ENCODE results near the gene GPNMB.
A peak's percentile ranks its signal among the peaks of the same experiment; 100 is the strongest.
"Not testable (repeated sequence)": the region's sequence is repeated elsewhere in the genome, so short reads cannot be mapped to it uniquely, and the experiment has no call there.

GPNMB gene

DNA sequence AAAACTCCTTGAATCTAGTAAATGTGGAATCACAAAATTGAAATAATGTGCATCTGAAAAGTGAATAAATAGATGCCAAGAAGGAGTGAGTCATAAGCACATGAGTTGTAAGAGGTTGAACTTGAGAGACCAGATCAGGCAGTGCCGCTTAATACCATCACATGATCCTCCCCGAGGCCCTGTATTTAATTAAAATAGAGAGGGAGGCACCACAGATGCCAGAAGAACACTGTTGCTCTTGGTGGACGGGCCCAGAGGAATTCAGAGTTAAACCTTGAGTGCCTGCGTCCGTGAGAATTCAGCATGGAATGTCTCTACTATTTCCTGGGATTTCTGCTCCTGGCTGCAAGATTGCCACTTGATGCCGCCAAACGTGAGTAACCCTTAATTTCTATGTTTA is at the start of gene GPNMB:
TSS of gene GPNMB (plus strand) at position 221 of the 400 bp plus-strand sequence. CDS start at position 304, 83 bp downstream.
- DNase-seq (ENCODE audit: low spot score), result no peak

DNA sequence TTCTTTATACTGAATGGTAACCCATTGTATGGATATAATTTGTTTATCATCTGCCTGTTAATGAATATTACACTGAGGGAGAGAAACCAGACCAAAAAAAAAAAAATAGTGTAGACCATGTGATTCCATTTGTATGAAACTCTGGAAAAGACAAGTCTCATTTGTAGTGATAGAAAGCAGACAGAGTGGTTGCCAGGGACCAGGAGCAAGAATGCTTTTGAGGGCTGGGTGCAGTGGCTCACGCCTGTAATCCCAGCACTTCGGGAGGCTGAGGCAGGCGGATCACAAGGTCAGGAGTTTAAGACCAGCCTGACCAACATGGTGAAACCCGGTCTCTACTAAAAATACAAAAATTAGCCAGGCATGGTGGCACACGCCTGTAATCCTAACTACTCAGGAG is 48.8 kb upstream of the GPNMB start:
- not testable (repeated sequence) for DNase-seq (ENCODE audit: low spot score)

DNA sequence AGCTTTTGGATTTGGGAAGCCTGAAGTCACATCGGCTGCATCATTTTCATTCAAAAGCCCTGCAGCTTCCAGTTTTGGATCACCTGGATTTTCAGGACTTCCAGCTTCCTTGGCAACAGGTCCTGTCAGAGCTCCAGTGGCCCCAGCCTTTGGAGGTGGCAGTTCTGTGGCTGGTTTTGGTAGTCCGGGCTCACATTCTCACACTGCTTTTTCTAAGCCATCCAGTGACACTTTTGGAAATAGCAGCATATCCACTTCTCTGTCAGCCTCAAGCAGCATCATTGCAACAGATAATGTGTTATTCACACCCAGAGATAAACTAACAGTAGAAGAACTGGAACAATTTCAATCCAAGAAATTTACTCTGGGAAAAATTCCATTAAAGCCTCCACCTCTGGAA is 46.2 kb upstream of the GPNMB start:
- DNase-seq (ENCODE audit: low spot score), result no peak

DNA sequence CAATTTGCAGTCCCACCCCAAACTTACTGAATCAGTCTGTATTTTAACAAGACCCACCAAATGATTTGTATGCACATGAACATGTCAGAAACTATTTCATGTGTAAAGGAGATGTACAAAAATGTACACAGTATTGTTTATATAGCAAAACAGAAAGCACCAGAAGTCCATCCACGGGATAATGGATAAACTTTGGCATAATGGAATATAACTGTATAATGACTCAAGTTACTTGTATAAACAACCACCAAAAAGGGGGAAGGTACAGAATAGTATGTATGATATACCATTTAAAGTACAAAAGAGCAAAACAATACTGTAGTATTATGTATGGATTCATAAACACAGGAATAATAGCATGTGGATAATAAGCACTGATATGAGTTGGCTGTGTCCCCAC is 42.3 kb upstream of the GPNMB start:
- no peak for DNase-seq (ENCODE audit: low spot score)

DNA sequence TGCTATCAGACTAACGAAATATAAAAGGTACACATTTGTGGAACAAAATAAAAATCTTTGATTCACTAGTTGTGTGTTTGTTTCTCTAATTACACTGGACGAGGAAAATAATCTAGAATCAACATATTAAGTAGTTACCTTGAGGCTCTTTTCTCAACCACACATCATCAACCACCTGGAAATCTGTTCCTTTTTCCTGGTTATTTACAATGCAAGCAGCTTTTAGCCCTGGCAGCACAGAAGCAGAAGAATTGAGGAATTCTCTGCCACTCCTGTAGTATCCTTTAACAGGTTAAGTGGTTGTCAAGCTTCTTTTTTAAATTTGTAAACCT is 41.0 kb upstream of the GPNMB start:
- DNase-seq (ENCODE audit: low spot score), result no peak

DNA sequence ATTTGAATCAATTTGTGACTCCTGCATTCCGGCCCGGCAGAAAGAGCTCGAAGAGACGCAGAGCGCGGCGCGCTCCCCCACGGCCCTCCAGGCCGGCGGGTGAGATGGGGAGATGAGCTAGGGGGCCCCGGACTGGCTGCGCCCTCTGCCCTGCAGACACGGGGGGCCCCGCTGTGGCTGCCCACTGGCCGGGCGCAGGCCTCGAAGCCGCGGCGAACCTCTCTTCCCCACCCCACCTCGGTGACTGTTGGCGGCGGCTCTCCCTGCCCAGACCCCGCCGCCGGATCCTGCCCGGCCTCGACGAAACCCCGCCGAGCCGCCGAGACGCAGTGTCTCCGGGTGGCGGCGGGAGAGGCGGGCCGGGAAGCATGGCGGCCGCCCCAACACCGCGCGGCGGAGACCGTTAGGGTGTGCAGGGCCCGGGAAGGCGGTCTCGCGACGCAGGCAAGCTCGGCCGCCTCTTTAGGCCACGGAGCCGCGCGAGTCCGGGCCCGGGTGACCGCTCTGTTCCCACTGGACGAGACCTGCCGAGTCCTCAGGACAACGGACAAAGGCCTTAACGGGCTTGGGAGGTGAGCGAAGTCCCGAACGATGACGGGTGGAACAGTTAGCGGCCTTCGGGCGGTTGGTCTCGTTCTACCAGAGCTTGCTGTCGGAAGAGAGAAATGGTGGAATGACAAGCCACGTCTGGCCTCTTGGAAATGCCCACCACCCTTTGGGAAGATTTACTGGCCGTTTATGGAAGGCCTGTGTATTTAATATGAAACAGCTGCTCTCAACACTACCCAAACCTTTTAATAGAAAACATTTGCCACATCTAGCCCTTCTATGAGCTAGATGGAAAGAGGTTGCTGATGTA is 40.4 kb upstream of the GPNMB start:
- no peak for DNase-seq (ENCODE audit: low spot score)

DNA sequence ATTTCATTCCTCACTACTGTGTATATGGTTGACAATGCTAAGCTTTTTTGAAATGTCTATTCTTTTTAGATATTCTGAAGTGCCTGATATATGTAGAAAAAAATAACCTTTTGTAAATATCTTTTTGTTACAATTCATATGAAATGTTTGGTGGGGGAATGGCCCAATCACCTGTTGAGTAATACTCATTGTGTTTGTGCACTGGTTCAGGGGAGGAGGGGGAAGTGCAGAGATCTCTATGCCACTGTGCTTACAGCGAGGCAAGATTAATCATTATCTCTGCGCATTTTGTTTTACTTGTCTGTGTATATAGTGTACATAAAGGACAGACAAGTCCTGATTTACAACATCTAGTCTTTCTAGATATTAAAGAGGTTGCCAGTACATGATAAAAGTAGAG is 39.6 kb upstream of the GPNMB start:
- DNase-seq (ENCODE audit: low spot score), result no peak

DNA sequence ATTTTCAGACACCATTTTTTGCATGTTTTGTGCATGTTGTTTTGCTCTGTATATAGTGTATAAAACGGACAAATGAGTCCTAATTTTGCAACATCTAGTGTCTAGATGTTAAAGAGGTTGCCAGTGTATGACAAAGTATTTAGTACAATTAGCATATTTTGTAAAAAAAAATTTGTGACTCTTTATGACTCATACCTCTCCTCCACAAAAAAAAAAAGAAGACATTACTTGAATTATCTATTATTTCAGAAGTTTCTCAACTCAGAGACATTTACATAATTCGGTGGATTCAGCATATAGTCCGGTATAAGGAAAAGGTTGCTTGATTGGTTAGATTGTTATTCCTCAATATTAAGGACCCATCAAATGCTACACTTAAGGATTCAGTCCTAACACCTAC is 38.7 kb upstream of the GPNMB start:
- DNase-seq (ENCODE audit: low spot score), result no peak

DNA sequence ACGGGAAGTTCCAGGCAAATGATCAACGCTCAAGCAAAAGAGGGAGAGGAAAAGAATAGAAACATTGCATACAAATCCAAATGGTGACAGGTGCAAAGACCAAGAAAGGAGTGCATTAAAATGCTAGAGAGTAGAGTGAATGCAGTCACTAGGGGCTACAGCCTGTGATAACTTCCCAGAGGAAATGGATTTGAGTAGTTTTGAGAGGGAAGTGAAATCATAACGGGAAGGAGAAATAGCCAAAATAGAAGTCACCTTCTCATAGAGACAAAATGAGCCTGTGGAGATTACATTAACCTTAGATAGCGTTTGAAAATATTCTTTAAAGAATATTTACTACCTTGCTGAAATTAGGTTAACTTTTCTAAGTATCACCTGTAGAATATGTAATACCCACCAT is 38.3 kb upstream of the GPNMB start:
- DNase-seq (ENCODE audit: low spot score), result no peak

DNA sequence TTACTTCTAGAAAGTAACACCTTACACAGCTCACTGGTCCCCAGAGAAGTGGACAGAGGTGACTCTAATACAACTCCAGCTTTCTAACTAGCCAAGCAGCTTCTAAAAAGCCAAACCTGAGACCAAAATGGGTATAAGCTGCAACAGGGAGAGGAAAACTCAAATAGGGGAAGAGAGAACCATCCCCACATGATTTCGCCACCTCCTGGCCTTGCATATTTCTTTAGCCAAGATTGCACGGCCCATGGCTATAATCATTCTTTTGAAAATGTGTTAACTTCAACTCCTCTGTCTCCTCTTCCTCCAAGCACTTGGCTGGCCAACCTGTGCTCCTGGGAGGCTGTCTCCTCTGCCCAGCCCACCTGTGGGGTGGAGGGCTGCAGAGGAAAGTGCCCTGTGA is 36.1 kb upstream of the GPNMB start:
- DNase-seq (ENCODE audit: low spot score), result no peak

DNA sequence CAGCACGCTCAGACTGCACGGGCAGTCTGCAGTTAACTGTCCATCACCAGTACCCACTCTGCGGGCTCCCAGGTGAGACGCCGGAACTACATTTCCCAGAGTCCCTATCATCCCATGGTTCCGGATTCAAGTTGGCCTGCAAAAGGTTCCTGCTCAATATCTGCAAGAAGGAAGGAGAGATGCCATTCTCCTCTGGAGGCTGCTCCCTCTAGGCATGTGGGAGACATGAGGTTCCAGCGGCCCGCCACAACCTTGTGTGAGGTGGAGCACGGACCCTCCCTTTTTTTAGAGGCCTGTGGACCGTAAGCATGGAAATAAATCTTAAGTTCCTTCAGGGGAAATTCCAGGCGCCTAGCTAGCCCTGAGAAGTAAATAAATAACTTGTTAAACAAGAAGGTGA is 35.0 kb upstream of the GPNMB start:
- DNase-seq (ENCODE audit: low spot score), result no peak

DNA sequence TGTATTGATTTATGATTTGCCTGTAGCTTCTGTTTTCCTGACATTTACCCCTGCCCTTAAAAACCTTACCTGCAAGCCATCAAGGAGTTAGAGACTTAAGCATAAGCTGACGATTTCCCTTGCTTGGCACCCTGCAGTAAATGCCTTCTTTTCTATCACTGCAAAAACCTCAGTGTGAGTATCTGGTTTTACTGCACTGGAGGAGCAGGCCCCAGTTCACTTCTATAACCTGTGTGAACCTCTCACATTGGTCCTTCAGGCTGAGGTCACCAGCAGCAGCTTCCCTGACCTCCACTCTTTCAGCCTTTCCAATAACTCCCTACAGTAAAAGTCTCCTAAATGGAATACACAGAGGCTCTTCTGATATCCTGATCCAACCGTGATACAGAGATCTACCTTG is 34.2 kb upstream of the GPNMB start:
- DNase-seq (ENCODE audit: low spot score), result no peak

DNA sequence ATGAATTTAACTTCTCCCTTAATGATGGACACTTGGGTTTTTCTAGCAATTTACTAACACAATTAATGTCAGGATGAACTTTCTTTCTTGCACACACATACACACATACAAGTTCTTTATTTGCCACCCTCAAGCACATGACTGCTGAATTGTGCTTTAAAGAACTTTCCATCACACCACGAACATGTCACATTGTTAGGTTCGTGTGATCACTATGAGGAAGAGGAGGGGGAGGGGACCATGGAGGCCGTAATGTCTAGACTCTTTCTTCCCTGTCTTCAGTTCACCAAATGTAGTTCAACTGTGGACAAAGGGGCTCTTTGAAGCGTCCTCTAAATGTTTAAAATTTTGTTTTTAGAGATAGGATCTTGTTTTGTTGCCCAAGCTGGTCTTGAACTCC is 33.7 kb upstream of the GPNMB start:
- DNase-seq (ENCODE audit: low spot score), result no peak

DNA sequence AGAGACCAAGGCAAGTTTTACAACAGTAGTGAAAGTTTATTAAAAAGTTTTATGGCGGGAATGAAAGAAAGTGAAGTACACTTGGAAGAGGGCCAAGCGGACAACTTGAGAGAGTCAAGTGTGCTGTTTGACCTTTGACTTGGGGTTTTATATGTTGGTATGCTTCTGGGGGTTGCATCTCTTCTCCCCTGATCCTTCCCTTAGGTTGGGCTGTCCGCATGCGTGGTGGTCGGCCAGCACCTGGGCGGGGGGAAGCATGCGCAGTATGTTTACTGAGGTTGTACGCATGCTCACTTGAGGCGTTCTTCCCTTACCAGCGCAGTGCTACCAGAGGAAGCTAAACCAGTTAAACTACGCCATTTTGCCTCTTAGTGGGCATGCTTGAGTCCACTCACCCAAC is 32.8 kb upstream of the GPNMB start:
- no peak for DNase-seq (ENCODE audit: low spot score)

DNA sequence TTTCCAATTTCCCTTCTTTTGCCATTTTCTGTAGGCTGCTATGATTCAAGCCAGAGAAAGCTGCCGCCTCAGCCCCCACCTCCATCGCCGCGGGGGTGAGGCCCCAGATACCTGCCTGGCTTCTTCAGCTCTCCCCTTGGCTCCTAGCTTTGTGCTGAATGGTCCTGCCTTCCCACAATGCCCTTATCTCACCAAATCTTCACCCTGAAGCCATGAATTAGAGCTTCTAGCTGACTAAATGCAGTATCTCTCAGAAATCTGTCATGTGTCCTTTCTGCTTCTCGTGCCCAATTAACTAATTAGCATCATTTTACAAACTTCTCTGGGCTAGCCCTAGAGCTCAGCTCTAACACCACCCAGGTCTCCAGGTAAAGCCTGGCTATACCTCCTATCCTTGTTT is 32.2 kb upstream of the GPNMB start:
- DNase-seq (ENCODE audit: low spot score), result no peak

DNA sequence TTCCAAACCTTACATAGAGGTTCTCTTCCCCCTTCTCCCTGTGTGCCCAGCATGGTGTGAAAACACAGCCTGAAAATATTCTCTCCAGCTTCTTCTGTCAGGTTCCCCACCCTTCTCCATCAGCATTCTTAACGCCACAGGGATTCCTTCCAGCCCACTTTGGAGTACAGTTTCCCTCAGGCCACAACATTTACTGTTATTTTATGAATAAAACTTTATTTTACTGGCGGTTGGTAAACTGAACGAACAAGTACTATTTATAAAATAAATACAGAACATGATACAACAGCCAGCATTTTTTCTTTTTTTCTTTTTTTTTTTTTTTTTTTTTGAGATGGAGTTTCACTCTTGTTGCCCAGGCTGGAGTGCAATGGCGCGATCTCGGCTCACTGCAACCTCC is 31.6 kb upstream of the GPNMB start:
- DNase-seq (ENCODE audit: low spot score), result no peak

DNA sequence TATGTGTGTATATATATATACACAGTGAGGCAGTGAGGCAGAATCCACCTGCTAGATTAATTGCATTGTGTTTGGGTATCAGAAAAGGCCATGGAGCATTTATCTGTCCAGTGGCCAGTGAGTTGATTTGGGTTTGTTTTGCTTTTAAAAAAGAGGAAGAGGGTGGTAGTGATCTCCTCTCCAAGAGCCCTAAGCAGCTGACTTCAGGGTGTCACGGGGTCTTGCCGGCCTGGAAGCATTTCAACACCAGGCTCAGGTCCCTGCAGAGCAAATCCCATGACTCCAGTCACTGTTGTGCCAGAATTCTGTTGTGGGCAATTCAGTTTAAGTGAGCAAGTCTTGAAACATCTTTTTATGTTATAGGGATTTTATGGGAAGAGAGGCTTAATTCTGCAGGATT is 30.6 kb upstream of the GPNMB start:
- DNase-seq (ENCODE audit: low spot score), result peak; percentile 57

DNA sequence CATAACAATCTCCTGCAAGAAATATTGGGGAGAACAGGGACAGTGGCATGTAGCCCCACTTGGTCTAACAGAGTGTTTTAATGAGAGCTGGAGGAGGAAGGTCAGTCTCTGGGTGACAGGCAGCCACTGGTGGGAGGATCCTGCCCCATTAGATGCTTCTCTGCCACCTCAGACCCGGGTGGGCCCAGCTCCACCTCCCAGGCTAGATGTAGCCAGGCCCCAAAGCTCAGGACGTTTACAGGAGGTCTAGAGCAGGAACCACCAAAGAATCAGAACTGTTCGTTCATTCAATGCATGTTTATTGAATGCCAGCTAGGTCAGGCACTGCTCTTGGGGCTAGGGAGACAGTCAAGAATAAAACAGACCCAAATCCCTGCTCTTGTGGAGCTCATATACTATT is 28.4 kb upstream of the GPNMB start:
- DNase-seq (ENCODE audit: low spot score), result no peak

DNA sequence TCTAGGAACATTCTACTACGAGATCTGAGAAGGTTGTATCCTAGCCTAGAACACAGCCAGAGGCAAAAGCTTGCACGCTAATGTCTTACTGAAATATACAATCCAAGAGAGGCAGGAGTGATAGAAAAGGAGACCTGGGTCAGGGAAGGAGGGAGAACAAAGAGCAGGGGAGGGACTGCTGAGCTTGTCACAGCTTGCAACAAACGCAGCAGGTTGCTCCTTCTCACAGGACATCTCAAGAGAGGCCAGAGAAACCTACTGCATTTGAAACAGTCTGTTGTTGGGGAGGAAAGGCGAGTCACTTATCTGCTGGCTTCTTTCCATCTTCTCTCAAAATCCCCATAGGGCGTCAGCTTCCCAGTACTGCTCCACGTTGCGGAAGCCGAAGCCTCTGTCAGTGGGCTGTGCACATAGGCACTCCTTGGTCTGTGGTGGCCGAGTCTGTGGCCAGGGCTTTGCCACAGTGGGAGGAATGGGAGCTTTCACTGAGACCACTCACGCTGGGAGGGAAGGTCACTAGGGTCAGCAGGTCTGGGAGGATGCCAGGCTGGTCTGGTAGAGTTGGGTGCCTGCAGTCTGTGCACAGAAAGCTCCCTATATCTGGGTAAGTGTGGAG is 25.8 kb upstream of the GPNMB start:
- DNase-seq (ENCODE audit: low spot score), result no peak

DNA sequence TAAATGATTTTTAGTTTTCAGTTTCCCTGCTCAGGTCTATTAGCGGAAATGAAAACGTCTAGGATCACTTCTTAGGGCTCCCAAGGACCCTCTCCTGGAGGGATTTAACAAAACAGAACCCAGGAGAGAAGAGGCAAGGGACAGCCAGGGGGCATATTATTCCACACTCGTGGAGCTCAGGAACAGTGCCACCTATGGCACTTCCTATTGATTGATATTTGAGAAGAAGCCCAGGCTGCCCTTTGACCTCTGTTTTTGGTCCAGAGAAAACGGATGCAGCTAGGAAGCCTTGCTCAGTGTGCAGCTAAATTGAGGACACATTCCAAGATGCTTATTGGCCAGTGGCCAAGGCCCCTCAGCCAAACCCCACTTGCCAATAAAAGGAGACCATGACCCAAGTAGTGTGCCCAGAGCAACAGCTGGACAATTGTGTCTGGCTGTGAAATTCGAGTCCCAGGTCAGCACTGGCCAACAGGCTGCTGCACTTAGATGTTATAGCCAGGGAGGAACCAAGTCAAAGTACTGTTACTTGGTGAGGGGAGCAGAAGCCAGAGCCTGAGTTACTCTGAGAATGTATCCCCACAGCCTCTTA is 24.0 kb upstream of the GPNMB start:
- DNase-seq (ENCODE audit: low spot score), result no peak

DNA sequence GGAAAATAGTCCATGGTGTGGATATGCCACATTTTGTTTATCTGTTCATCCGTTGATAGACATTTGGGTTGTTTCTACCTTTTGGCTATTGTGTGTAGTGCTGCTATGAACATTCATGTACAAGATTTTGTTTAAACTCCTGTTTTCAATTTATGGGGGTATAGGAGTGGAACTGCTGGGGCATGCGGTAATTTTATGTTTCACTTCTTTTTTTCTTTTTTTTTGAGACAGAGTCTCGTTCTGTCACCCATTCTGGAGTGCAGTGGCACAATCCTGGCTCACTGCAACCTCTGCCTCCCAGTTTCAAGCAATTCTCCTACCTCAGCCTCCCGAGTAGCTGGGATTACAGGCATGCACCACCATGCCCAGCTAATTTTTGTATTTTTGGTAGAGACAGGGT is 22.2 kb upstream of the GPNMB start:
- DNase-seq (ENCODE audit: low spot score), result not testable (repeated sequence)

DNA sequence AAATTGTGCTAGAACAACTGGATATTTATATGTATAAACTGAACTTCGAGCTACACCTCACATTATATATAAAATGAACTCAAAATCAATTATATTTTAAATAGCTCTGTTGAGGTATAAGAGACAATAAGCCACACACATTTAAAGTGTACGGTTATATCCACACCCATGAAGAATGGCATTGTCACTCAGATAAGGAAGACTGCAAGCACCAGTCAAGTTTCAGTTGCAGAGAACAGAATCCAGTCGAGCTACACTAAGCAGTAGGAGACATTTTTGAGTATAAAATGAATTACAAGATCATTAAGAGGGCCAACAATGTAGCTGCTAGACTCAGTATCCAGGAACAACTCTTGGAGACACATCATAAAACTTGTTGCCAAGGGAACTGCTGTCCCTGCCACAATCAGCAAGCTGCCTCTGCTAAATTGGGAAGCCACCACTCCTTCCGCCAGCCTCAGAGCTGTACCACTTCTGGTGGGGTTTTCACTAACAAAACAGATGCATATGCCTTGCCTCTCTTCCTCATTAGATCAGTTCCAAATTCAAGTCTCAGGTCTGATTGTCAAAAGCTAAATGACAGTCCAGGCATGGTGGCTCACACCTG is 19.6 kb upstream of the GPNMB start:
- no peak for DNase-seq (ENCODE audit: low spot score)

DNA sequence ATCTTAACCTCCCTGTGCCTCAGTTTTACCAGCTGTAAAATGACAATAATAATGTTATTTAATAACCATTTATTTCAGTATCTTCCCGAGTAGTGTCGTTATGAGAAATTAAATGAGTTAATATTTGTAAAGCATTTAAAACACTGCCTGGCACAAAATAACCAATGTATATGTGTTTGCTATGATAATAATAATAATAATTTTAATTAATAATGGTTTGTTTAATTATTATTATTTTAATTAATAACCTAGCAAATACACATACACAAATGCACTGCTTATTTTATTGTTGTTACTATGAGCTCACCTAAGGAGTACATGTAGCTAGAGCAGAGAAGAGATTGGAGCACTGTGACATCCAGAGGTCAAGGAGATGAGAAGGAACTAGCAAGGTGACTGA is 18.2 kb upstream of the GPNMB start:
- no peak for DNase-seq (ENCODE audit: low spot score)

All from putamen (tissue), 1 donor.